Fibroblast of lung (primary cell): Measurements from ENCODE around the gene EVX1. TPM values are rescaled to one million over a fixed set of nuclear protein-coding genes. Genes with fewer than 3 reads are reported as not detected.

Experiments
- DNase-seq, 2 donors: peaks; one replicate each; pipeline versions ENCODE4 v3.0.0 to v3.0.0-alpha.2; 2010; ENCODE audit warnings: low read depth in 2 of 2
- H2AFZ ChIP-seq: 2 replicates; pipeline ENCODE4 v1.5.1; 2012; ENCODE audit warnings: low read length, control low read depth, inconsistent platforms
- H3K27ac ChIP-seq: 2 replicates; pipeline ENCODE4 v1.5.1; 2011; ENCODE audit warnings: low read length, control low read depth; ENCODE audit not compliant: insufficient read depth
- H3K27me3 ChIP-seq: 2 replicates; pipeline ENCODE4 v1.5.1; 2011; ENCODE audit warnings: mild to moderate bottlenecking, low read length; ENCODE audit not compliant: control insufficient read depth, insufficient read depth
- H3K36me3 ChIP-seq: 2 replicates; pipeline ENCODE4 v1.5.1; 2011; ENCODE audit warnings: low read length; ENCODE audit not compliant: control insufficient read depth, insufficient read depth
- H3K4me1 ChIP-seq: 2 replicates; pipeline ENCODE4 v1.5.1; 2011; ENCODE audit warnings: low read length; ENCODE audit not compliant: control insufficient read depth, insufficient read depth; ENCODE audit errors: extremely low read depth
- H3K4me2 ChIP-seq: 2 replicates; pipeline ENCODE4 v1.5.1; 2011; ENCODE audit warnings: low read length, control low read depth; ENCODE audit not compliant: insufficient read depth; ENCODE audit errors: extremely low read depth
- H3K4me3 ChIP-seq, 4 experiments: fragments of 200-600 bp in 1 of 4; sonication (generic) in 1 of 4; replicated peaks in 1 of 4; 2 replicates each; pipeline ENCODE4 v1.5.1; 2011 to 2016; ENCODE audit warnings: low read length in 4 of 4, low read depth in 3 of 4, mild to moderate bottlenecking in 3 of 4, control low read depth in 2 of 4, inconsistent platforms in 1 of 4, mixed read lengths in 1 of 4; ENCODE audit not compliant: insufficient read depth in 1 of 4; ENCODE audit errors: control extremely low read depth in 1 of 4
- H3K79me2 ChIP-seq: 2 replicates; pipeline ENCODE4 v1.5.1; 2012; ENCODE audit warnings: mild to moderate bottlenecking, low read length, inconsistent platforms; ENCODE audit not compliant: control insufficient read depth, insufficient read depth
- H3K9ac ChIP-seq: 2 replicates; pipeline ENCODE4 v1.5.1; 2011; ENCODE audit warnings: mild to moderate bottlenecking, low read length, control low read depth; ENCODE audit not compliant: insufficient read depth
- H3K9me3 ChIP-seq: 2 replicates; pipeline ENCODE4 v1.5.1; 2012; ENCODE audit warnings: low read depth, low read length; ENCODE audit not compliant: control insufficient read depth, insufficient read depth
- H4K20me1 ChIP-seq: 2 replicates; pipeline ENCODE4 v1.5.1; 2011; ENCODE audit warnings: low read length; ENCODE audit not compliant: control insufficient read depth, insufficient read depth; ENCODE audit errors: extremely low read depth
- CTCF ChIP-seq, 2 donors: IDR thresholded peaks in 1 of 2; conservative IDR thresholded peaks in 1 of 2; 1 replicate in 1 of 2; 2 replicates in 1 of 2; pipeline ENCODE4 v1.5.1; 2011 to 2012; ENCODE audit warnings: low read length in 2 of 2, control low read depth in 1 of 2, inconsistent platforms in 1 of 2, low read depth in 1 of 2, mild to moderate bottlenecking in 1 of 2
- EZH2 ChIP-seq: IDR thresholded peaks from 2 replicates; pipeline ENCODE4 v1.5.1; 2012; ENCODE audit warnings: low read length, control low read depth, mild to moderate bottlenecking; ENCODE audit errors: missing control alignments
- polyA plus RNA-seq, 2 donors: library from polyadenylated mRNA; depleted of rRNA in 1 of 2; stranded (reverse) in 1 of 2; unstranded in 1 of 2; fragments of >200 nt; gene quantifications; 2 replicates each; pipeline ENCODE4 v1.2.1, GENCODE V29; 2011 to 2012; ENCODE audit warnings: missing spikeins in 1 of 2
- total RNA-seq: library from RNA; depleted of rRNA; stranded (reverse); fragments of >200 nt; gene quantifications from 2 replicates; pipeline ENCODE4 v1.2.1, GENCODE V29; 2014

The EVX1 gene
- total and polyA plus RNA-seq, 2 donors (not counting 1 experiment from before 2014, with no cell fraction given): not detected

- no peak overlapping the region for H3K4me2 ChIP-seq
- no peaks in the 10 kb centered on the region for H3K79me2 ChIP-seq
- no peaks in the 10 kb centered on the region for H3K9me3 ChIP-seq
- H3K9ac ChIP-seq: no peak overlapping the region
- H4K20me1 ChIP-seq: no peaks in the 10 kb centered on the region
- H3K4me1 ChIP-seq: no peaks in the 10 kb centered on the region
- TF ChIP-seq CTCF (conservative IDR thresholded peaks at IDR 0.05 in 1 of 2, IDR thresholded peaks at IDR 0.05 in 1 of 2; ENCODE audit: low read depth in 1 of 2, low read length in 2 of 2) (no peak), EZH2 (no peak)
- H3K27ac ChIP-seq: no peak overlapping the region
- DNase-seq: no peak
- H3K4me3 ChIP-seq: no peak overlapping the region
- H2AFZ ChIP-seq: no peak overlapping the region
- H3K36me3 ChIP-seq: no peaks in the 10 kb centered on the region
- peaks cover 61% of the 10 kb centered on the region for H3K27me3 ChIP-seq
Measured at GRCh38 chr7:27219821-27220220, 22.8 kb upstream of the EVX1 start.

GRCh38 chr7:27220440-27220955, 22.1 kb upstream of the EVX1 start:
- Histone ChIP-seq H3K9ac (no peak overlapping the region), H4K20me1 (no peaks in the 10 kb centered on the region), H3K9me3 (no peaks in the 10 kb centered on the region), H3K27ac (no peak overlapping the region), H3K79me2 (no peaks in the 10 kb centered on the region), H3K36me3 (no peaks in the 10 kb centered on the region), H3K4me1 (no peaks in the 10 kb centered on the region), H3K4me3 (no peak overlapping the region), H2AFZ (no peak overlapping the region), H3K4me2 (no peak overlapping the region), H3K27me3 (peaks cover 61% of the 10 kb centered on the region)
- no peak for TF ChIP-seq EZH2
- TF ChIP-seq CTCF (conservative IDR thresholded peaks at IDR 0.05 in 1 of 2, IDR thresholded peaks at IDR 0.05 in 1 of 2; ENCODE audit: low read depth in 1 of 2, low read length in 2 of 2): no peak
- DNase-seq: no peak

- H3K4me2 ChIP-seq: no peak overlapping the region
- H3K4me3 ChIP-seq: no peak overlapping the region
- H3K9ac ChIP-seq: no peak overlapping the region
- H3K27me3 ChIP-seq: peaks cover 61% of the 10 kb centered on the region
- no peak for DNase-seq
- H3K4me1 ChIP-seq: no peaks in the 10 kb centered on the region
- H4K20me1 ChIP-seq: no peaks in the 10 kb centered on the region
- no peak for TF ChIP-seq CTCF (conservative IDR thresholded peaks at IDR 0.05 in 1 of 2, IDR thresholded peaks at IDR 0.05 in 1 of 2; ENCODE audit: low read depth in 1 of 2, low read length in 2 of 2)
- no peak for TF ChIP-seq EZH2
- H3K79me2 ChIP-seq: no peaks in the 10 kb centered on the region
- H3K27ac ChIP-seq: no peak overlapping the region
- no peak overlapping the region for H2AFZ ChIP-seq
- no peaks in the 10 kb centered on the region for H3K9me3 ChIP-seq
- no peaks in the 10 kb centered on the region for H3K36me3 ChIP-seq
Measured at GRCh38 chr7:27221201-27221797, 21.3 kb upstream of the EVX1 start.
